Stimulated activated CD8-positive, alpha-beta memory T cell treated with anti-CD3 and anti-CD28 coated beads, Interleukin-4, amount 100 ng/mL, for 4 hours (primary cell): Measurements from ENCODE around the gene PTPN6.
A peak's percentile ranks its signal among the peaks of the same experiment; 100 is the strongest.
"Not testable (repeated sequence)": the region's sequence is repeated elsewhere in the genome, so short reads cannot be mapped to it uniquely, and the experiment has no call there.

Experiments used
- DNase-seq, 2 donors: peaks; one replicate each; pipeline ENCODE4 v3.0.0-alpha.2; 2020; ENCODE audit warnings: low read depth in 2 of 2, low spot score in 1 of 2

PTPN6 gene

GRCh38 chr12:6950811-6951540 is at the start of gene PTPN6:
TSS of gene PTPN6 (plus strand) at chr12:6951356. CDS start at chr12:6951513, 157 bp downstream.
- peak in 1 of 2 donors; percentile 67 for DNase-seq

- DNase-seq, result no peak
Observed at GRCh38 chr12:6902448-6902847, 48.7 kb upstream of the PTPN6 start.

GRCh38 chr12:6903722-6904121 is 47.4 kb upstream of the PTPN6 start:
- no peak for DNase-seq

- peak; percentile 94 to 95 for DNase-seq
Observed at GRCh38 chr12:6904280-6905276, 46.6 kb upstream of the PTPN6 start, which contains the start of gene LRRC23. TSS of gene LRRC23 (plus strand) at chr12:6904822. CDS start at chr12:6905634, 812 bp downstream.

GRCh38 chr12:6905414-6906040 is 45.6 kb upstream of the PTPN6 start:
- DNase-seq, result no peak

- not testable (repeated sequence) for DNase-seq
Observed at GRCh38 chr12:6908141-6908540, 43.0 kb upstream of the PTPN6 start.

- DNase-seq, result no peak
Observed at GRCh38 chr12:6909421-6910145, 41.6 kb upstream of the PTPN6 start.

- DNase-seq, result no peak
Observed at GRCh38 chr12:6912164-6912935, 38.8 kb upstream of the PTPN6 start.

GRCh38 chr12:6914246-6914946 is 36.8 kb upstream of the PTPN6 start, which contains the start of gene ENO2:
TSS of gene ENO2 (plus strand) at chr12:6914580. CDS start at chr12:6915833, 1,253 bp downstream.
- DNase-seq, result peak; percentile 61 to 81

GRCh38 chr12:6914947-6915788 is 36.0 kb upstream of the PTPN6 start:
- no peak for DNase-seq

GRCh38 chr12:6915789-6916285 is 35.3 kb upstream of the PTPN6 start:
- no peak for DNase-seq

GRCh38 chr12:6916426-6917200 is 34.5 kb upstream of the PTPN6 start:
- DNase-seq, result no peak

- DNase-seq, result no peak
Observed at GRCh38 chr12:6917491-6918231, 33.5 kb upstream of the PTPN6 start.

- DNase-seq, result no peak
Observed at GRCh38 chr12:6919588-6919987, 31.6 kb upstream of the PTPN6 start.

- DNase-seq, result no peak
Observed at GRCh38 chr12:6921539-6921938, 29.6 kb upstream of the PTPN6 start.
